MM.1S (cell line): ENCODE data around the gene BTC.

ENCODE experiments used
- CTCF ChIP-seq: fragments of 300-600 bp; sonication (generic); IDR thresholded peaks from 2 replicates; pipeline ENCODE4 v1.5.1; 2016; ENCODE audit warnings: antibody characterized with exemption, low read length, mixed read lengths
- EZH2phosphoT487 ChIP-seq: fragments of 300-600 bp; sonication (generic); IDR thresholded peaks from 2 replicates; pipeline ENCODE4 v1.6.1; 2018; ENCODE audit warnings: antibody characterized with exemption, low read length

DNA sequence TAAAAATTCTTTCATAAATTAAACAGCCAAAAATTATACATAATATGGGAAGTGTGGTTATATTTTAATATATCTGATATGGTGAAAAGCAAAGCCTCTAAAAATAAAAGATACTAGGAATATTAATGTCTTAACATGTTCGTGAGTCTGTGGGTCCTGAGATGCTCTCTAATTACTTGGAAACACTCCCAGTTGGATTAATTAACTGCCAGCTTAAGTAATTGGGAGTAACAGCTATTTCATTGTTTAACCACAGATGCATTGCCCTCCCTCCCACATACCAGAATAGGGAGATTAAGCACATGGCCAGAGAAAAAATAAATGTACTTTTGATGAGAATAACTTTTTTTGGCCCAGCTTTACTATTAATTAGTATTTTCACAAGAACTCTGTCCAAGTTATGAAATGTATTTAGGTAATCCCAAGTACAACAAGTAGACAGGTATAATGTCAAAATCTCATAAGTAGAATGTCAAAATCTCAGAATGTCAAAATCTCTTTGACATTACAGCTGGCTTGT lies 79.7 kb downstream of the BTC start:
- no peak for TF ChIP-seq EZH2phosphoT487
- no peak for TF ChIP-seq CTCF
